Smooth muscle cell (in vitro differentiated cells): ENCODE measurements around the gene DBP. TPM values are rescaled to one million over a fixed set of nuclear protein-coding genes. Genes with fewer than 3 reads are reported as not detected.

Experiments
- DNase-seq: peaks from one replicate; lab custom pipeline; 2025; ENCODE audit not compliant: unreplicated experiment; lab: John Stamatoyannopoulos, UW
- H2AFZ ChIP-seq: fragments of 200-600 bp; sonication (generic); 2 replicates; pipeline ENCODE4 v1.6.0; 2016; ENCODE audit warnings: antibody characterized with exemption, low read depth, mild to moderate bottlenecking
- H3F3A ChIP-seq: fragments of 200-600 bp; sonication (generic); 2 replicates; pipeline ENCODE4 v1.6.0; 2017; ENCODE audit warnings: antibody characterized with exemption, low read depth
- H3K27ac ChIP-seq: fragments of 200-600 bp; sonication (generic); 2 replicates; pipeline ENCODE4 v1.5.1; 2016; ENCODE audit warnings: low read depth, mild to moderate bottlenecking
- H3K27me3 ChIP-seq: fragments of 200-600 bp; sonication (generic); 2 replicates; pipeline ENCODE4 v1.6.1; 2016; ENCODE audit warnings: low read depth, mild to moderate bottlenecking
- H3K36me3 ChIP-seq: fragments of 200-600 bp; sonication (generic); 2 replicates; pipeline ENCODE4 v1.5.1; 2016; ENCODE audit warnings: low read depth
- H3K4me1 ChIP-seq: fragments of 200-600 bp; sonication (generic); 2 replicates; pipeline ENCODE4 v1.5.1; 2016; ENCODE audit warnings: low read depth
- H3K4me2 ChIP-seq: fragments of 200-600 bp; sonication (generic); 2 replicates; pipeline ENCODE4 v1.6.0; 2016; ENCODE audit warnings: mild to moderate bottlenecking
- H3K4me3 ChIP-seq: fragments of 200-600 bp; sonication (generic); 2 replicates; pipeline ENCODE4 v1.5.1; 2016; ENCODE audit warnings: mild to moderate bottlenecking
- H3K79me2 ChIP-seq: fragments of 200-600 bp; sonication (generic); 2 replicates; pipeline ENCODE4 v1.6.0; 2016; ENCODE audit warnings: low read depth, mild to moderate bottlenecking
- H3K9ac ChIP-seq: fragments of 200-600 bp; sonication (generic); 2 replicates; pipeline ENCODE4 v1.6.0; 2016; ENCODE audit warnings: low read depth
- H3K9me3 ChIP-seq: fragments of 200-600 bp; sonication (generic); replicated peaks from 2 replicates; pipeline ENCODE4 v1.5.1; 2016; ENCODE audit warnings: low read depth
- H4K20me1 ChIP-seq: fragments of 200-600 bp; sonication (generic); 2 replicates; pipeline ENCODE4 v1.6.0; 2016; ENCODE audit warnings: low read depth
- CTCF ChIP-seq: fragments of 200-600 bp; sonication (generic); IDR thresholded peaks from 2 replicates; pipeline ENCODE4 v1.5.1; 2017; ENCODE audit warnings: borderline replicate concordance, mild to moderate bottlenecking, antibody characterized with exemption; ENCODE audit not compliant: insufficient read depth, poor library complexity, severe bottlenecking
- WGBS: methylation state at CpG from one replicate; pipeline ENCODE4 v1.1.7; 2016; ENCODE audit warnings: low lambda C conversion rate; 5-methylcytosine and 5-hydroxymethylcytosine counted together
- polyA plus RNA-seq: library from polyadenylated mRNA; unstranded; fragments of >200 nt; fragmentation: Nextera tagmentation; extraction: Ambion mirVana; gene quantifications from 2 replicates; pipeline ENCODE4 v1.2.1, GENCODE V29; 2016
- total RNA-seq: library from RNA; depleted of rRNA; stranded (reverse); fragments of >200 nt; gene quantifications from 2 replicates; pipeline ENCODE4 v1.2.3, GENCODE V29; 2014

DBP gene
- total and polyA plus RNA-seq, 2 experiments from 2014 or later: 3.5 to 6.9 TPM

DNA sequence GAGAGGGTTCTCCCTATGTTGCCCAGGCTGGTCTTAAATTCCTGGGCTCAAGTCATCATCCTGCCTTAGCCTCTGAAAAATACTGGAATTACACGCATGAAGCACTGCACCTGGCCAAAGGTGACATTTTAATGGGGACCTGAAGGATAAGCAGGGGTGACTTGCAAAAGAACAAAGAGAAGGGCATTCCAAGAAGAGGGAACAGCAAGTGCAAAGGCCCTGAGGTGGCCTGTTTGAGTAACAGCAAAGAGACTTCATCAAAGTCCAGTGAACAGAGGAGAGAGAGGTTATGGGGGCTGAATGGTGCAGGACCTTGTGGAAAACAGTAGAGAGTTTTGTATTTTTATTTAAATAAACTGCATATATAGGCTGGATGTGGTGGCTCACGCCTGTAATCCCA lies 4.7 kb upstream of the DBP start:
- H3K4me3 ChIP-seq: no peak overlapping the region
- H3F3A ChIP-seq: peaks cover 5% of the 10 kb centered on the region
- no peak for DNase-seq
- peaks cover 4% of the 10 kb centered on the region for H3K4me1 ChIP-seq
- H3K4me2 ChIP-seq: no peak overlapping the region
- 89% methylated on average over 2 of the region's 2 CpGs for WGBS
- no peak for TF ChIP-seq CTCF
- no peak overlapping the region for H2AFZ ChIP-seq
- H3K36me3 ChIP-seq: no peaks in the 10 kb centered on the region
- no peaks in the 10 kb centered on the region for H3K79me2 ChIP-seq
- H3K9me3 ChIP-seq: no peaks in the 10 kb centered on the region
- no peaks in the 10 kb centered on the region for H3K27me3 ChIP-seq
- no peaks in the 10 kb centered on the region for H4K20me1 ChIP-seq
- no peak overlapping the region for H3K9ac ChIP-seq
- H3K27ac ChIP-seq: no peak overlapping the region

DNA sequence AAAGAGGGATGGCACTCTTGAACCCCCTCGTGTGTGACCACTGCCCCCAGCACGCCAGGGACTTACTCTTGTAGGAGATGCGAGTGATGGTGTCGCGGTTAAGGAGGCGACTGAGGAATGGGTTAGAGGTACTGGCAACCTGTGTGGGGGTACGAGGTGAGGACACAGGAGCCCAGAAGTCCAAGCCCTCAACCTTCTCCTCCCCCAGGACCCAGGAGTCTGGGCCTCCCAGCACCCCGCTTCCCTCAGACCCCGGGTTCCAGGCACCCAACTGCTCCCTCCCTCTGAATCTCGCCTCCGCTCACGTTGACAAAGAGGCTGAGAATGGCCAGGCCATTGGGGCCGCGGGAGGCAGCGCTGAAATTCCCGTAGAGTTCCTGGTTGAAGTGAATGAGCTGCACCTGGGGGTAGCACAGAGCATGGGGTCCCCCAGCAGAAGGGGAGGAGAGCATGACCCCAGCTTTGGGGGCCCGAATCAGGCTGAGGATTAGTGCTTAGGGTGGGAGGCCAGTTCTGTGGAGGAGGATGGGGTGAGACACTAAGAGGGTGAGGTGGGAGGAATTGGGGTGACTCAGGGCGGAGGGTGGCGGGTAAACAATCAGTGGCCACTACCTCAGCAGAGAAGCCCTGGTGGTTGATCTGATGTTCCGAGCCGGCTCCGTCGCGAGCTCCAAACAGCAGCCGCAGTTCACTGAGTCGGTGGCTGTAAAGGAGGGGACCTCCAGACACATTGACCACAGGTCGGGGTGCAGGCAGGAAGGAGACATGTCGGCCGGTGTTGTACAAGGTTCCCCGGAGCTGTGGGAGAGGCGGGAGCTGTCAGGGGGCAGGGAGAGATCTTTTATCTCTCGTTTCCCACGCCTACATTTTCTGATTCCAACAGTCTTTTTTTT lies 2.5 kb upstream of the DBP start:
- WGBS: 53% methylated on average over 33 of the region's 33 CpGs
- Histone ChIP-seq H4K20me1 (no peaks in the 10 kb centered on the region), H3K9ac (no peak overlapping the region), H3K9me3 (no peaks in the 10 kb centered on the region), H3F3A (peaks cover 12% of the 10 kb centered on the region), H2AFZ (no peak overlapping the region), H3K4me3 (peak overlapping the region; percentile 16), H3K27me3 (peaks cover 6% of the 10 kb centered on the region), H3K4me2 (peak overlapping the region; percentile 67), H3K36me3 (no peaks in the 10 kb centered on the region), H3K79me2 (no peaks in the 10 kb centered on the region), H3K4me1 (peaks cover 4% of the 10 kb centered on the region), H3K27ac (no peak overlapping the region)
- no peak for TF ChIP-seq CTCF
- DNase-seq: no peak

GRCh38 chr19:48638831-48639381 lies 1.7 kb upstream of the DBP start:
- Histone ChIP-seq H3K9me3 (no peaks in the 10 kb centered on the region), H3K27ac (no peak overlapping the region), H3K36me3 (no peaks in the 10 kb centered on the region), H3K79me2 (no peaks in the 10 kb centered on the region), H3F3A (peaks cover 12% of the 10 kb centered on the region), H4K20me1 (no peaks in the 10 kb centered on the region), H3K4me1 (peaks cover 4% of the 10 kb centered on the region), H3K27me3 (peaks cover 6% of the 10 kb centered on the region), H3K9ac (no peak overlapping the region), H3K4me2 (no peak overlapping the region), H3K4me3 (no peak overlapping the region), H2AFZ (no peak overlapping the region)
- WGBS: 81% methylated on average over 15 of the region's 16 CpGs
- no peak for DNase-seq
- no peak for TF ChIP-seq CTCF
